GM21528 (cell line): Measurements from ENCODE around the gene COL12A1.
A peak's percentile ranks its signal among the peaks of the same experiment; 100 is the strongest.

ENCODE experiments used
- ATAC-seq: cut with Tn5 transposase; IDR thresholded peaks from one replicate; pipeline ENCODE4 v1.9.1; 2021; ENCODE audit warnings: mild to moderate bottlenecking, moderate library complexity; ENCODE audit not compliant: unreplicated experiment, low FRiP score

COL12A1 gene

DNA sequence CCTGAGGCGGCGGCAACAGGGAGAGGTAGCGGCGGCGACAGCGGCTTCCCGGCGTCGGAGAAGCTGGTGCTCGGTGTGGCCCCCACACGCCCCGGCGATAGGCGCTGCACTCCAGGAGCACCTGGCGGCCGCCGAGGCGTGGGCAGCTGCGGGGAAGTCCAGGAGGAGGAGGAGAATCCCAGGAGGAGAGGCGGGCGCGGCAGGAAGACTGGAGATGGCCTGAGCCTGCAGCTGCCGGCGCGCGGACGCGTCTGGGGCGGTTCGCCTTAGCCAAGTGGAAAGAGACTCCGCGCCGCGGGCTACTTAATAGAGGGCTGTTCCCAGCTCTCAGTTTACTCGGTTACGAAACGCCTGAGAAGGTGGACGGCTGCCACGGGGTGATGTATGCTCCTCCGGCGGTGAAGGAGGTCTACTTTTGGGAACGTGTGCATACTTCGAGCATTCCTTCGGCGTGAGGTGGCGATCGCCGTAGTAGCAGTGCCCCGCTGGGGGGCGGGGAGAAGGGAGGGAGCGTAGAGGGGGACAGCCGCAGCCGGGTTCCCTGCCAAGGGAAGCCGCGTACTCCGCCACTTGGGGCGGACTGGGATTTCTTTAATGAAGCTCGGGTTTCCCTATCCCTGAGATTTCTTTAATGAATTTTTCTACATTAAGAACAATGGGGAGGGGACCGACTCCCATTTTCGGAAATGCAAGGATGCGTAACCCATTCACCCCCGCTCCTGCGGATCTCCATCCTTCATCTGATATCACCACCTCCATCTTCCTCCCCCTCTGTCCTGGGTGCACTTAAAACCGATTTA lies at the start of gene COL12A1:
Gene COL12A1, minus strand, starts transcription at position 278 of the 800 bp plus-strand sequence. CDS start 3,261 bp downstream, outside the sequence.
- no peak for ATAC-seq

DNA sequence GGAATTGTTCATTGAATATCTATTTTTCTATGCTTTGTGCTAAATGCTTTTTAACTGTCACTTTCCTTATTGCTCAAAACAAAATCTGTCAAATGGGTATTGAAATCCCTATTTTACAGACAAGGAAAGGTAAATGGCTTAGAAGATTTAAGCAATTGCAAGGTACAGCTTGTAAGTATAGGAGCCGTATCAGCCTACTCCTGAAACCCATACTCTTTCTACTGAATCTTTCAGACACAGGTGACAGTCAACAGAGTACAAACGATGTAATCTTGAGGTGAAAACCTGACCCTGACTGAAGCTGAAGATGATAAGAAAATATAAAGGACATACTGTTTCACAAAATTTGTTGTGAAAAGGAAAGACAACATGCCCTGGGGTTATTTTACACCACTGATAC lies 44.7 kb upstream of the COL12A1 start:
- no peak for ATAC-seq

DNA sequence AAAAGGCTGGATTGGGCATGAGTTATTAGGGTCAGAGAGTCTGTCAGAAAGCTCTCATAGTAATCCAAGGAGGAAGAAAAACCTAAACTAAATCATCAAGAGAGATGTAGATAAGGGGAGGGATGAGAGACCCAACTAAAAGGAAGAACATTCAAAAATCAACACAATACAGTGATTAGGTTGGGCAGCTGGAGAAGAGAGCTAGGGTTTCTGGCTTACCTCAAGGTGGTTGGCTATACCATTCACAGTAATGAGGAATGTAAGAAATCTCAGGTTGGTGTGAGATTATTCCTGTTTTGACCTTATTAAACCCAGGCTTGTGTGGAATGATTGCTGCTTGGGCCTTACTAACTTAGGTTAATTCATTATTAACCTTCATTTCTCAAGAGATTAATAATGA lies 44.0 kb upstream of the COL12A1 start:
- ATAC-seq, result no peak

DNA sequence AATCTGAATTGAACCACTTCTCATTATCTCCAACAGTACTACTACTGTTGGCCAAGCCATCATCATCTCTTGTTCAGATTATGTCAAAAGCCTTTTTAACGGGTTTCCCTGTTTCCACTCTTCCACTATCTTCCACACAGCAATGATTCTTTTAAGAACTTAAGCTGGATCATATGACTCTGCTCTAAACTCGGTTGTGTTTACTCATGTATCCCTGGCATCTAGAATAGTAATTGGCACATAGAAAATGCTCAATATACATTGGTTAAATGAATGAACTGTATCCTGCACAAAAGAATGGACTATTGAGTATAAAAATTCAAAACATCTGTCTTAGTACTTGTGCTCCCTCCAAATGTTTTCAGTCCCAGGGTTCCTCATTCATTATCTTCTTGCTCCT lies 40.5 kb upstream of the COL12A1 start:
- ATAC-seq, result no peak

DNA sequence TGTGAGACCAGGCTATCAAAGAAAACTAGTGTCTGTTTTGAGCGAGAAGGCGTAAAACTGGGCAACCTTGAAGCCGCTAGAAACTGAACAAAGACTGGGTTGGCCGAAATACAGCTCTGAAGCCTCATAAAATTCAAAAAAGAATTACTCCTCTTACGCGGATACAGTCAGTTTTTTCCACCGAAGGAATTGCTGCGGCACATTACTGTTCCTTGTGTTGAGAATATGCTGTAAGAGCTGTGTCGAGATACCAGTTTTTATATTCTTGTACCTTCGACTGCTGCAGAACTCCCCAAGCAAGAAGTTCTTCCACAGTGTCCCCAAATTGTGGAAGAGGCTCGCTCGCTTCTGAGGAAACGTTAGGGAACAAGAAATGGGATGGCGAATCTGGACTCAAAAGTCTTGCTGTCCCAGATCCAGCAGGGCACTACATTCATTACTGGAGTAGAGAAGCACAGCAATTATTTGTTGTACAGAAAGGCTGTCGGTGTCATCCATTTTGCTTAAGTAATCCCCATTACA lies 38.3 kb upstream of the COL12A1 start:
- ATAC-seq, result peak; percentile 13

DNA sequence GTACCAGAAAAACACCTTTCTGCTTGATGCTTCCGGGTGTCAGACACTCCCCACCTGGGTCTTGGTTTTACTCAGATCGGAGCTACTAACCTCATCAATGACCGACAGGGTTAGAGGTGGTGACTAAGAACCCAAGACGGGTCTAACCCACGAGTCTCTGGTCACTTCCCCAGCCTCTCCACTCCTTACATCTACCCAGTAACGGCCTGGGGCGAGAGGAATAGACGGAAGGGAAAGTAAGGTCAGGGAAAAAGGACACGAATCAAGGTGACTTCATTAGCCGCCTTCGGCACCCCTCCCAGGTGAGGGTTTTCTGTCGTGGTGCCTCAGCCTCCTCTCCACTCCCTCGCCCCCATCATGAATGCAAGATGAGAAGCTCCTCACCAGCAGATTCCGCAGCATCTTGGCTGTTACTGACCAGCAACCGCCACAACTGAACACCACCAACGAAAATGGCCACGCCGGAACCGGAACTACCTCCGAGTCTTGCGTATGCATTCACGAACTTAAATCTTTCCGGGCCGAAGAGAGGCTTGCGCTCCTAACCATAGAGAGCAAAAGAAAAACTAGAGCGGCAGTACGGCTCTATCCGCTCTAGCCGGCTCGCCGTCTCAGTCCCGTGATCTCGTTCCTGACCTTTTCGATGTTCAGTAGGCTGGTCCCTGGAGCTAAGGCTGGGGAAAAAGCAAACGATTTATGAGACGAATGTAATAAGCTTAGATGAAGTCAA lies 37.6 kb upstream of the COL12A1 start, which contains the start of gene COX7A2:
Gene COX7A2, minus strand, starts transcription at position 469 of the 730 bp plus-strand sequence. Its CDS starts 67 bp downstream, at position 402.
- ATAC-seq, result peak; percentile 98

DNA sequence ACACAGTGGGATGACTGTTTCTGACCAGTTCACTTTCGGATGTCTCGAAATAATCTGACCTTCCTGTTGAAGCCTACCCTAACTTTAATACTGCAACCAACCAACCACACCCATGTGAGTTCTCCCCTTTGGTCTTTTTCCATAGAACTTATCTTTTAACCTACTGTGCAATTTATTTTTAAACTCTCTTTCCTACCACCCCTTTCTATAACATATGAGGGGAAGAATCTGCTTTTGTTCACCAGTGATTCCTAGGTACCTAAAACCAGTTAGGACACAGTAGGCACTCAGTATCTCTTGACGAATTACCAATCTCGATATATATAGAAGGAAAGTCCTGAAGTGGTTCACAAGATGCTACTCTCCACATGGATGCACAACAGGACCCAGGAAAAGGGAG lies 30.8 kb upstream of the COL12A1 start:
- ATAC-seq, result no peak

DNA sequence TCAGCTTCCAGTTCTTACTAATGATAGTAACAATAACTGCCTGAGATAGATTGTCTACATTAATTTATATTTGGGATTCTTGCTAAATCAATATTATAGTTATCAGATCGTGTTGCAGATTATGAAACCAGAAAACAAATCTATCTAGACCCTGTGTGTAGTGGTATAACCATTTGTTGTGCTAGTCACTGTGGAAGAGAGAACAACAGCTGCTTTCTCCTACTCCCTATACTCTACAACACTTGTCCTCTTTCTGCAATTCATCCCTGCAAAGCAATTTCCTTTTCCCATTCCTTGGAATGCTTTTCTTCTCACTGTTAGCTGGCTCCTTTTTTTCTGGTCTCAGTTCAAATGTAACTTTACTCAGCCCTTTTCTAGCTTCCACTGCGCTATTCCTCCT lies 29.4 kb upstream of the COL12A1 start:
- no peak for ATAC-seq

DNA sequence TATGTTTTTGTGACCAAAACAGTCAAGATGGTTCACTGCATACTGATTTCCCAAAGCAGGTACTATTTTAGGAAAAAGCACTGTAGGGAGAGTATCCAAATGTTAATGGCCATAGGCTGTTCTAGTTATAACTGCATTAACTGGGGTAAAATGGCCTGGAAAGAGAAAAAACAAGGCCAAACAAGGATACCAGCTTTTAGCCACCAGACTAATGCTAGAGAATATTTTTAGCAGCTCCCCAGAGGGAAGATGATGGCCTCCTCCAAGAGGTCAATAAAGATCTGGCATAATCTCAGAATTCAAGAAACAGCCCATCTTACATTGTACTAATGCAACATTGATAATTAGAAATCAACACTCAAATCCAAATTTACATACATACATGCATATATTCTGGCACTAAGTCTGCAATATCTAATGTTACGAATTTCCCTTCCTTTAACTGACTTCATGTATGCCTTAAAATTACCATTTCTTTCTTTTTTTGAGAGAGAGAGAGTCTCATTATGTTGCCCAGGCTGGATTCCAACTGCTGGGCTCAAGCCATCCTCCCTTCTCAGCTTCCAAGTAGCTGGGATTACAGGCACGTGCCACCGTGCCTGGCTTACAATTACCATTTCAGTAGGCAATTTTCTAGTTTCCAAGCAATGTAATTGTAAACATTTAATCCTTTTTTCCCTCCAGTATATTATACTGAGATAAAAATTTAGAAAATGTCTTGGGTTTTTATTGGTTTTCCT lies 28.4 kb upstream of the COL12A1 start:
- ATAC-seq, result no peak

DNA sequence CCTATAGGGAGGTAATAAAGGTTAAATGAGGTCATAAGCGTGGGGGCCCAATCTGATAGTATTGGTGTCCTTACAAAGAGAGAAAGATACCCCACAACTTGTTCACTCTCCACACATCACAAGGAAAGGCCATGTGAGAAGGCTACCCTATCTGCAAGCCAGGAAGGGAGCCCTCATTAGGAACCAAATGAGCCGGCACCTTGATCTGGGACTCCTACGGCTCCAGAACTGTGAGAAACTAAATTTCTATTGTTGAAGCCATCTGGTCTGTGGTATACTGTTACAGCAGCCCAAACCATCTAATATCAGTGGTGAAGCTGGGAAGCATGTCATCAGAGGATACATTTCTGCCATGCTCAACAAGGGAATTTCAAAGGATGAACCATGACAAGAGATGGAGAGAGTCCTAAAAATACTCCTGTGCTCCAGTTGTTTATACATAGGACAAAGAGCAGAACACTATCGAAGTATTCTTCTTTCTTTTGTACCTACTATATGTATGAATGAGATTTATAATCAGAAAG lies 27.3 kb upstream of the COL12A1 start:
- no peak for ATAC-seq

DNA sequence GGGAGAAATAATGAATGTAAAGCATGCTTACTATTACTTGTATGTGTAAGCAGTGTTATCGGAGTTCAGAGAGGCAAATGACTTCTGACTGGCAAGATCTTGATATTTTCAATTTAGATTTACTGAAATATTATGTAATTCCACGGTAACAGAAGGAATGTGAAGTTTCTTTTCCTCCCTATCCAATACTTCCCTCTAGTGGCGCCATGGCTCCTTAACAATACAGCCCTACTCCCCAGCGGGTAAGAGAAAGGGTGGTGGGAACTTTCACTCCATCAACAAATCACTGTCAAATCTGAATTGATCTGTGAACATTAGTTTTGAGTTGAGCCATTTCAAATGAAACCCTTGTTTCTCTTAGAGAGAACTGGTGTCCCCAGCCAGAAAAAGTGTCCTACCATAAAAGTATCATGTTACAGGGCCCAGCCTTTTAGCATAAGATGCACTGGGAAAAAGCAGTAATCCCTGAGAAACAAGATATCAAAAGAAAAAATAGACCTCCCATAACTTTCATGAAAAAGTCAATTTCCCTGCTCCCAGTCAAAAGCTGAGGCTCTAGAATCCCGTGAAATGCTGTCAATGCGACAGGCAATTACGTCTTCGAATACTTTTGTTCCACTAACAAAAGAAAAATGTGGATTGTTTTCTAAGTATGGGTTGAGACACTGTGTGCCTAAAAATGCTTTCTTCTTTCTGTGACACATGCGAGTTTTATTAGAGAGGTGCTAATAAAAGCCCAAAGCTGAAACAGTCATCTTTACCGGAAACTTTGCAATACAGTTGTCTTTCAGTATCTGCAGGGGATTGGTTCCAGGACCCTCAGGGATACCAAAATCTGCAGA lies 24.9 kb upstream of the COL12A1 start:
- ATAC-seq, result no peak

DNA sequence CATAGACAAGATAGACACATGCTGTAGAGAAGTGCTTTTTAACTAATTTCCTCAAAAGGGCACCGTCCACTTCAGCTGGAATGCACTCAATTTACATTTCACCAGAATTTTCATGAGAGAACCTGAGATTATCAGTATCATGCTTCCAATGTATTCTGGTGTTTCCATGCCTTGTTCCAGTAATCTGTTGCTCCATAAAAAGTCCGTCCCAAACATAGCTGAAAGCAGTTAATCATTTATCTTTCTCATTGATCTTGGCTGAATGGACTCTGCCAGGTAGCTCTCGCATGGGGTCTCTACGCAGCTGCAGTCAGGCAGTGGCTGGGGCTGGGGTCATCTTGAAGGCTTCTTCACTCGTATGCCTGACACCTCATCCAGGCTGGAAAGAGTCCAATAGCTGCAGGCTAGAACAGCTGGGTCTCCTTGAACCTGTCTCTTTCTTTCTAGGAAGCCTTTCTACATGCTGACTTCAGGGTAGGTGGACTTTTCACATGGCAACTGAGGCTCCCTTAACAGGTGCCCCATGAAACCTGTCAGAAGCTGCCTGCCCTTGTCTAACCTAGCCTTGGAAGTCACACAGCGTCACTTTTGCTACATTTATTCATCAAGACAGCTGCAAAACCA lies 18.6 kb upstream of the COL12A1 start:
- ATAC-seq, result no peak

DNA sequence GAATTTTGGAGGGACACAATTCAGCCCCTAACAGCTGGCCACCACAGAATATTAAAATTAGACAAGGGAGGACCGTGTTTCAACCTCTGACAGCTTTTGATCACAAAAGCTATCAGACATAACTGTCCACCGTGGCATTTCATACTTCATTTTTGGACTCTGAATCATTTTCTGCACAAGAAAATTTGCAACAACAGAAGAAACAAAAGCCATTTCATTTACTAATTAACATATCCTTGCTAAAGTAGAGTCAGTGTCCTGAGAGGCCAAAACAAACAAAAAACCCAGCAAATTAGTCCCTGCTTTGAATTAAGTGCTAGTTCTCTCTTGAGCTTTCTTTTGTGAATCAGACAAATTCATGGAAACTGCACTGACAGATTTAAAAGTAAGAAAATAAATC lies 17.6 kb upstream of the COL12A1 start:
- ATAC-seq, result no peak

DNA sequence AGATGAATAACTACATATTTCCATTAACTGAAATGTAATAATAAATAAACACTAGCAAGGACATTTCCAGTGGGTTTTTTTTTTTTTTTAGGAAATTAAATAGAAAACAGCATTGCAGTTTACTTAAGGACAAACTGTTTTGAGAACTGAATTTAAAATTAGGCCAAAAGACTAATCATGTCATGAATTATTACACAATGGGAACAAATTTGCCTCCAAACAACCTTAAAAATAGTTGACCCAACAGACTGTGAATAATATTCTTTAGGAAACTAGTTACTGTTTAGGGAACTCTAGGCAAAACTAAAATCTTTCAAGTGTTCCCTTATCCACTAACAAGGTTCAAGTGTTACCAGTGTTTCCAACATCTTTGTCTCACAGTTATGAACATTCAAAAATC lies 16.4 kb upstream of the COL12A1 start:
- no peak for ATAC-seq

DNA sequence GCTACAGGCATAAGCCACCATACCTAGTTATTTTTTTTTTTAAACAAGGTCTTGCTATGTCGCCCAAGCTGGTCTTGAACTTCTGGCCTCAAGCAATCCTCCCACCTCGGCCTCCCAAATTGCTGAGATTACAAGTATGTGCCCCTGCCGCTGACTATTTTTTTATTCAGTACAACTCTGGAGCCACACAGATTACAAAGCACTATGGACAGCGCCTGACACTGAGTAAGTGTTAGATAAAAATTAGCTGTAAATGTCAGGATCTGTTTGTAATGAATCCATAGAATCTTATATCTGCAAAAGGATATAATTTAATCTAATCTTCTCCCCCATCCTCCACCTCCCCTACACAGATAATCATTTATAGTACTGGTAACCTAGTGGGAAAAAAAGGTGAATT lies 15.3 kb upstream of the COL12A1 start:
- ATAC-seq, result no peak

DNA sequence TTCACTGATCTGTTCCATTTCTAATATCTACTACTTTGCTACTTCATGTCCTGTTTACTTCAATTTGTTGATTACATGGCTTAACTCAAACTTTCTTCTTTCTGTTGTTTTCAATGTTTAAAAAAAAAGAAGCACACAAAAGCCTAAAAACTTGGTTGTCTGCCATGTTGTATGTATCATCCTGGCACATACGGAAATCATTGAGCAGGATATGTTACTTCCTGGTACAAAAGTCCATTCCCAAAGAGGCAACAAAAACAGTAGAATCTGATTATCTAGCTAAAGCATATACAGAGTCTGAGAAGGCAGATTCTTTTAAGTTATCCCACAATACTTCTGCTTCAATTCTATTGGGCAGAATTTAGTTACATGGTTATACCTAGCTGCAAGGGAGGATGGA lies 14.5 kb upstream of the COL12A1 start:
- no peak for ATAC-seq

DNA sequence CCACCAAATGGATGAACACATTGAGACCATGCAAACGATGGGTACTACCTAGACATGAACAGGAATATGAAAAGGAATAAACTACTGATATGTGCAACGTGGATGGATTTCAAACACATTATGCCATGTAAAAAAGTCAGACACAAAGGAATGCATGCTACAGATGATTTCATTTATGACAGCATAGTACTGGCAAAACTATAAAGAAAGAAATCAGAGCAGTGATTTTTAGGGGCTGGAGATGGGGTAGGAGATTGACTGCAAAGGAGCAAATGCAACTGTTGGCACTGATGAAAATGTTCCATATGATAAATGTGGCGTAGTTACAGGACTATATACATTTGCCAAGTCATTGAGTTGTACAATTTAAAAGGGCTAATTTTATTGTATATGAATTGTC lies 13.4 kb upstream of the COL12A1 start:
- ATAC-seq, result no peak

DNA sequence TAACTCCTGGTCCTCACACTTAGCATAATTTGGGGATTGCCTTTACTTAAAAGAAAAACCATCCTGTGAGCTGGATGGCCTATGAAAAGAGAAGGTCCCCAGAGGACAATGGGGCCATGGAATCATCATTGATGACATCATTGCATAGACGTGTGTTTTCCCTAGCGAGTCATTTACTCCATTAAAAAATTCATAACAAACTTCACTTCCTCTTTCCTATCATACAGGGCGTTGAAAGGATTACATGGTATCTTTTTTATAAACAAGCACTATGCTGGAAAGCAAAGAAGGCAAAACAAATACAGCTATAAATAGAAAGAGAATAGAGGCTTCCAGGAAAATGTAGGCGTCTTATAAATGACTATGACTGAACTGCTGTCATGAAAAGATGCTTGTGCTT lies 11.3 kb upstream of the COL12A1 start:
- no peak for ATAC-seq

DNA sequence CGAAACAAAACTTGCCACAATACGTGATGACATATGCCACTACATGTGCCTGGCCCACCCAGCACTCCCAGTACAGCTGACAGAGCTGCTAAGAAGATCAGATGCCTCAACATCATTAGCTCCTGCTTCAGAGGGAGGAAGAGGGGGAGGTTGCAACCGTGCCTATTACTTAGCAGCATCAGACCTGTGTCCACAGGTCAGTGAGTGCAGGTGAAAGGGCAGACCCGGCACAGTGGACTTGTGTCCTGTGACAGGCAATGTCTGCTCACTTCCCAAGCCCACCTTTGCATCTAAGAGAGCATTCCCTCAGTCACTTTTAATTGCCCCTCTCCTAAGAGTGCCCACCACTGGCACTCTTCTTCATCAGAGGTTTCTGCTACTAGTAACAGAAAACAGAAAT lies 9.4 kb upstream of the COL12A1 start:
- ATAC-seq, result no peak
